Ovary (tissue), 9 donors: ENCODE results near the gene ZRANB1. TPM values are rescaled to one million over a fixed set of nuclear protein-coding genes. Genes with fewer than 3 reads are reported as not detected.

Experiments used
- DNase-seq, 5 donors: peaks; one replicate each; pipeline ENCODE4 v3.0.0-alpha.2; 2019 to 2020
- H3K27ac ChIP-seq, 2 donors: fragments of 200-600 bp; one replicate each; pipeline versions ENCODE4 v1.5.1 to v1.8.0; 2019 to 2022
- H3K27me3 ChIP-seq: fragments of 200-600 bp; one replicate; pipeline ENCODE4 v1.8.0; 2022
- H3K36me3 ChIP-seq: fragments of 200-600 bp; sonication (generic); one replicate; pipeline ENCODE4 v1.5.1; 2019
- H3K4me1 ChIP-seq: one replicate; pipeline ENCODE4 v1.8.1; 2013; ENCODE audit warnings: mild to moderate bottlenecking, moderate library complexity; ENCODE audit not compliant: insufficient read depth
- H3K4me3 ChIP-seq: fragments of 200-600 bp; sonication (generic); one replicate; pipeline ENCODE4 v1.5.1; 2017
- H3K9me3 ChIP-seq, 2 donors: fragments of 200-600 bp in 1 of 2; sonication (generic) in 1 of 2; one replicate each; pipeline versions ENCODE4 v1.5.1 to v1.8.1; 2013 to 2019; ENCODE audit warnings: mild to moderate bottlenecking in 1 of 2, moderate library complexity in 1 of 2
- CTCF ChIP-seq, 3 donors: fragments of 450-650 bp in 2 of 3; fragments of 200-600 bp in 1 of 3; IDR thresholded peaks; one replicate each; pipeline versions ENCODE4 v1.5.1 to v1.8.0; 2016 to 2022; ENCODE audit warnings: antibody characterized with exemption in 3 of 3, mild to moderate bottlenecking in 1 of 3
- EP300 ChIP-seq: sonication (generic); formaldehyde crosslinking; IDR thresholded peaks from one replicate; pipeline ENCODE4 v1.6.1; 2017; ENCODE audit warnings: antibody characterized with exemption
- POLR2A ChIP-seq: fragments of 450-650 bp; IDR thresholded peaks from one replicate; pipeline ENCODE4 v1.6.1; 2017; ENCODE audit warnings: antibody characterized with exemption, mild to moderate bottlenecking, moderate library complexity
- WGBS, 3 donors: extraction: QIAGEN DNeasy Blood & Tissue Kit in 1 of 3; methylation state at CpG; one replicate each; pipeline versions ENCODE4 v1.1.5 to v1.1.7; 2013 to 2017; 5-methylcytosine and 5-hydroxymethylcytosine counted together
- intact Hi-C, 4 donors: fragments of 100-400 bp; cut with DNase I; formaldehyde crosslinking; loops; one replicate each; pipeline versions ENCODE4 v1.11.0 to v1.15.1; 2022 to 2023
- polyA plus RNA-seq, 2 donors: library from polyadenylated mRNA; stranded (reverse); fragments of 200-250 nt in 1 of 2; fragments of 350-450 nt in 1 of 2; fragmentation: Illumina TruSeq in 1 of 2; extraction: RNeasy Lipid Tissue Mini Kit (QIAGEN cat#74804) in 1 of 2; gene quantifications; one replicate each; pipeline ENCODE4 v1.2.3, GENCODE V29; 2013 to 2014
- total RNA-seq, 7 donors: library from RNA; depleted of rRNA in 2 of 7; stranded (reverse); fragments of >200 nt in 2 of 7; fragmentation: NEBNext Ultra II Directional in 3 of 7; extraction: Animal tissue kit (Norgen Biotek cat#: 25700) in 3 of 7; gene quantifications; one replicate each; pipeline versions ENCODE4 v1.1.0 to v1.2.4, GENCODE V29; 2016 to 2023
- donor health status: DM: no; HTN: no; CAD: no; lungs with moderate emphysema.
- donor health status: DM: no; HTN: no; CAD: no.
- donor health status: Bipolar disorder and iron deficiency.
- donor health status: DM: yes; HTN: yes; CAD: no.
- donor health status: DM: no; HTN: no; CAD: no.
- donor health status: DM: yes; HTN: yes; CAD: no.

The ZRANB1 gene
- total and polyA plus RNA-seq, 9 donors, result 18.9 to 39.6 (median 27.5) TPM

- Histone ChIP-seq H3K4me3 (no peak overlapping the region), H3K27me3 (no peaks in the 10 kb centered on the region), H3K4me1 (no peaks in the 10 kb centered on the region), H3K36me3 (no peaks in the 10 kb centered on the region), H3K9me3 (no peaks in the 10 kb centered on the region), H3K27ac (no peak overlapping the region)
- no peak for DNase-seq
- 46 to 60% (median 51%) methylated on average over 9 of the region's 9 CpGs for WGBS, 3 donors
- intact Hi-C loops, result no loop called here
- TF ChIP-seq EP300 (no peak), CTCF (IDR thresholded peaks at IDR 0.05) (no peak), POLR2A (no peak)
Measured at GRCh38 chr10:124898471-124898870, 43.5 kb upstream of the ZRANB1 start.

GRCh38 chr10:124899151-124899550, 42.8 kb upstream of the ZRANB1 start:
- 82 to 84% (median 83%) methylated on average over 11 of the region's 11 CpGs for WGBS, 3 donors

GRCh38 chr10:124902462-124902861, 39.5 kb upstream of the ZRANB1 start:
- H3K9me3 ChIP-seq, result no peaks in the 10 kb centered on the region
- TF ChIP-seq EP300 (no peak), CTCF (IDR thresholded peaks at IDR 0.05) (no peak), POLR2A (no peak)
- H3K27ac ChIP-seq, result no peak overlapping the region
- intact Hi-C loops, result no loop called here
- WGBS, 3 donors, result 98% methylated on average over 1 of the region's 1 CpG
- H3K27me3 ChIP-seq, result no peaks in the 10 kb centered on the region
- DNase-seq, result no peak
- H3K4me3 ChIP-seq, result no peak overlapping the region
- H3K4me1 ChIP-seq, result no peaks in the 10 kb centered on the region
- no peaks in the 10 kb centered on the region for H3K36me3 ChIP-seq

More at GRCh38 chr10:124899151-124899550, 42.8 kb upstream of the ZRANB1 start:
- Histone ChIP-seq H3K36me3 (no peaks in the 10 kb centered on the region), H3K9me3 (no peaks in the 10 kb centered on the region), H3K4me1 (no peaks in the 10 kb centered on the region), H3K4me3 (no peak overlapping the region), H3K27ac (no peak overlapping the region), H3K27me3 (no peaks in the 10 kb centered on the region)
- TF ChIP-seq POLR2A, result no peak
- no peak for TF ChIP-seq CTCF (IDR thresholded peaks at IDR 0.05)
- TF ChIP-seq EP300, result no peak
- intact Hi-C loops, result no loop called here
- DNase-seq, result no peak

- intact Hi-C loops, result no loop called here
- Histone ChIP-seq H3K4me3 (no peak overlapping the region), H3K9me3 (no peaks in the 10 kb centered on the region), H3K27ac (no peak overlapping the region), H3K27me3 (no peaks in the 10 kb centered on the region), H3K36me3 (no peaks in the 10 kb centered on the region), H3K4me1 (no peaks in the 10 kb centered on the region)
- TF ChIP-seq CTCF (IDR thresholded peaks at IDR 0.05) (no peak), EP300 (no peak), POLR2A (no peak)
- DNase-seq, result peak in 1 of 5 donors; percentile 5
- WGBS, 3 donors, result 34 to 54% (median 36%) methylated on average over 2 of the region's 2 CpGs
Measured at GRCh38 chr10:124903111-124903510, 38.8 kb upstream of the ZRANB1 start.
